ENCODE measurements around the gene MLLT3.

The MLLT3 gene

GRCh38 chr9:20313415-20313814 is 308.9 kb downstream of the MLLT3 start:
- no peak for DNase-seq

- no peak for DNase-seq
Observed at GRCh38 chr9:20312732-20313131, 309.6 kb downstream of the MLLT3 start.

- no peak for DNase-seq
Observed at GRCh38 chr9:20310024-20310423, 312.3 kb downstream of the MLLT3 start.

GRCh38 chr9:20309124-20309523 is 313.2 kb downstream of the MLLT3 start:
- DNase-seq, result no peak

- DNase-seq, result no peak
Observed at GRCh38 chr9:20307621-20308020, 314.7 kb downstream of the MLLT3 start.

GRCh38 chr9:20305452-20305851 is 316.8 kb downstream of the MLLT3 start:
- no peak for DNase-seq

GRCh38 chr9:20303996-20304395 is 318.3 kb downstream of the MLLT3 start:
- DNase-seq, result no peak

GRCh38 chr9:20303066-20303465 is 319.2 kb downstream of the MLLT3 start:
- DNase-seq, result no peak

- no peak for DNase-seq
Observed at GRCh38 chr9:20302197-20302596, 320.1 kb downstream of the MLLT3 start.

GRCh38 chr9:20300430-20301115 is 321.7 kb downstream of the MLLT3 start:
- DNase-seq, result no peak

- peak in 11 of 56 donors; percentile 1 to 39 (median 16) for DNase-seq
Observed at GRCh38 chr9:20297646-20298084, 324.6 kb downstream of the MLLT3 start.

- DNase-seq, result no peak
Observed at GRCh38 chr9:20295555-20295954, 326.7 kb downstream of the MLLT3 start.

GRCh38 chr9:20294046-20294750 is 328.1 kb downstream of the MLLT3 start:
- DNase-seq, result no peak

GRCh38 chr9:20292002-20292401 is 330.3 kb downstream of the MLLT3 start:
- DNase-seq, result no peak
